MCF 10A (cell line): ENCODE results near the gene KIF21A. TPM values are rescaled to one million over a fixed set of nuclear protein-coding genes. Genes with fewer than 3 reads are reported as not detected.
A peak's percentile ranks its signal among the peaks of the same experiment; 100 is the strongest.

ENCODE experiments used
- BruUV-seq: library from RNA; stranded (reverse); fragments of 400-500 nt; replicated peaks from 2 replicates; lab custom pipeline; 2021; lab: Mats Ljungman, UMichigan
- CTCF ChIA-PET: fragments of 300-600 bp; sonication (Branson Sonifier 250); formaldehyde crosslinking; extraction: SDS; loops from one replicate; lab custom pipeline; 2021; ENCODE audit warnings: antibody characterized with exemption, inconsistent platforms; lab: Yijun Ruan, JAX
- POLR2A ChIA-PET: fragments of 300-600, 350-650 bp; sonication (Branson Sonifier 250); formaldehyde crosslinking; extraction: SDS; loops from one replicate; lab custom pipeline; 2020; ENCODE audit warnings: antibody characterized with exemption, inconsistent platforms; lab: Yijun Ruan, JAX
- DNase-seq: peaks from one replicate; pipeline ENCODE4 v3.0.0-alpha.2; 2018; ENCODE audit not compliant: unreplicated experiment
- H3K27ac Mint-ChIP-seq: one replicate; pipeline ENCODE4 v1.8.0; 2022; ENCODE audit warnings: mild to moderate bottlenecking, low read depth, mixed read lengths; ENCODE audit not compliant: unreplicated experiment
- H3K27me3 Mint-ChIP-seq: one replicate; pipeline ENCODE4 v1.8.0; 2022; ENCODE audit warnings: mixed read lengths; ENCODE audit not compliant: insufficient read depth, unreplicated experiment
- H3K36me3 Mint-ChIP-seq: one replicate; pipeline ENCODE4 v1.8.0; 2022; ENCODE audit warnings: mild to moderate bottlenecking, moderate library complexity, mixed read lengths; ENCODE audit not compliant: insufficient read depth, unreplicated experiment
- H3K4me1 Mint-ChIP-seq: one replicate; pipeline ENCODE4 v1.8.0; 2022; ENCODE audit warnings: mixed read lengths; ENCODE audit not compliant: insufficient read depth, unreplicated experiment
- H3K4me3 Mint-ChIP-seq: one replicate; pipeline ENCODE4 v1.8.0; 2022; ENCODE audit warnings: mild to moderate bottlenecking, moderate library complexity, mixed read lengths; ENCODE audit not compliant: unreplicated experiment
- H3K9me3 Mint-ChIP-seq: one replicate; pipeline ENCODE4 v1.8.0; 2022; ENCODE audit warnings: mixed read lengths; ENCODE audit not compliant: unreplicated experiment
- intact Hi-C: fragments of 100-400 bp; cut with micrococcal nuclease; formaldehyde crosslinking; loops from 2 replicates; pipeline ENCODE4 v1.14.1; 2022
- total RNA-seq: library from RNA; stranded (reverse); gene quantifications from 2 replicates; pipeline ENCODE4 v1.2.3, GENCODE V29; 2022
- TF ChIP-seq, protein P1 (sequence below): fragments of 200-600 bp; IDR thresholded peaks from one replicate; pipeline ENCODE4 v1.8.0; 2022; ENCODE audit warnings: antibody characterized with exemption, mild to moderate bottlenecking; ENCODE audit not compliant: unreplicated experiment

Gene KIF21A
- total RNA-seq, 1 experiment from 2014 or later: 53.8 TPM

DNA sequence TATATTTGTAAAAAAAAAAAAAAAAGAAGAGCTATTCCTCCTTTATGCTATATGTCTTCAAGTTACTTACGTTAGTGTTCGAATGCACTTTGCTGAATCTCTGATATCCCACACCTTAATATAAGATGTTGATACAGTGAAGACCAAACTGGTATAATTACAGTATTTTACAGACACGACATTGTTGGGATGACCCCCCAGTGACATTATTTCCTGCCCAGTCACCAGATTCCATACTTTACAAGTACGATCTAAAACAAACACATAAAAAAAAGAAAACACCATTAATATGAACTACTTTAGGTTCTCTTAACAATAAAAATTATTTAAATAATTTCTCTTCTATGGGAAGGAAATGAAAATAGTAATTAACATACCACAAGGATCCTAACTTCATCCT is 133.4 kb downstream of the KIF21A start:
- H3K36me3 Mint-ChIP-seq: peaks cover 61% of the 10 kb centered on the region
- TF ChIP-seq, protein P1, sequence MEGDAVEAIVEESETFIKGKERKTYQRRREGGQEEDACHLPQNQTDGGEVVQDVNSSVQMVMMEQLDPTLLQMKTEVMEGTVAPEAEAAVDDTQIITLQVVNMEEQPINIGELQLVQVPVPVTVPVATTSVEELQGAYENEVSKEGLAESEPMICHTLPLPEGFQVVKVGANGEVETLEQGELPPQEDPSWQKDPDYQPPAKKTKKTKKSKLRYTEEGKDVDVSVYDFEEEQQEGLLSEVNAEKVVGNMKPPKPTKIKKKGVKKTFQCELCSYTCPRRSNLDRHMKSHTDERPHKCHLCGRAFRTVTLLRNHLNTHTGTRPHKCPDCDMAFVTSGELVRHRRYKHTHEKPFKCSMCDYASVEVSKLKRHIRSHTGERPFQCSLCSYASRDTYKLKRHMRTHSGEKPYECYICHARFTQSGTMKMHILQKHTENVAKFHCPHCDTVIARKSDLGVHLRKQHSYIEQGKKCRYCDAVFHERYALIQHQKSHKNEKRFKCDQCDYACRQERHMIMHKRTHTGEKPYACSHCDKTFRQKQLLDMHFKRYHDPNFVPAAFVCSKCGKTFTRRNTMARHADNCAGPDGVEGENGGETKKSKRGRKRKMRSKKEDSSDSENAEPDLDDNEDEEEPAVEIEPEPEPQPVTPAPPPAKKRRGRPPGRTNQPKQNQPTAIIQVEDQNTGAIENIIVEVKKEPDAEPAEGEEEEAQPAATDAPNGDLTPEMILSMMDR: no peak
- no peaks in the 10 kb centered on the region for H3K4me1 Mint-ChIP-seq
- H3K27ac Mint-ChIP-seq: no peak overlapping the region
- H3K4me3 Mint-ChIP-seq: no peak overlapping the region
- no peak for DNase-seq
- H3K9me3 Mint-ChIP-seq: no peaks in the 10 kb centered on the region
- POLR2A ChIA-PET: no interaction called here
- intact Hi-C loops: no loop called here
- CTCF ChIA-PET: interaction anchor here (0.6 to 1.2 kb wide), 3 partner anchors 9 to 88 kb away, joined by 3 read pairs; no protein-coding TSS in a partner anchor
- H3K27me3 Mint-ChIP-seq: no peaks in the 10 kb centered on the region
- no TSS peak for BruUV-seq

DNA sequence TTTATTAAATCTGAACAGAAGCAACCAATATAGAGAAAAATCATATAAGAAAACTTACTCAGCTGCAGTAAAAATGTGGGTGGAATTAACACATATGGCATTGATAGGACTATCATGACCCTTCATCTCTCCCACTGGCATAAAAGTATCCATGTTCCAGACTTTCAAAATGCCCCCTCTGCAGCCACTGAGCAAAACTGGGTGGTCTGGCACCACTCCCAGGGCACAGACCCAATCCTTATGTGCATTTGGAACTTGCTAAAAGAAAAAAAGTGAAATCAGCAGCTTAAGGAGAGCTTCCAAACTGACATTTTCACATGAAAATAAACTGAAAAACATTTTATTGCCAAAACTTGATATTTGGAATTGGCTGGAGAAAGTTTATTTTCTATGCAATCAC is 141.5 kb downstream of the KIF21A start:
- no peak for DNase-seq
- H3K36me3 Mint-ChIP-seq: peaks cover 40% of the 10 kb centered on the region
- no peak overlapping the region for H3K4me3 Mint-ChIP-seq
- ChIA-PET POLR2A (no interaction called here), CTCF (interaction anchor here (0.5 to 0.6 kb wide), 2 partner anchors 28 kb away, joined by 3 read pairs; no protein-coding TSS in a partner anchor)
- intact Hi-C loops: no loop called here
- no peaks in the 10 kb centered on the region for H3K27me3 Mint-ChIP-seq
- H3K27ac Mint-ChIP-seq: no peak overlapping the region
- TF ChIP-seq, protein P1: no peak
- no TSS peak for BruUV-seq
- no peaks in the 10 kb centered on the region for H3K9me3 Mint-ChIP-seq
- peaks cover 4% of the 10 kb centered on the region for H3K4me1 Mint-ChIP-seq

DNA sequence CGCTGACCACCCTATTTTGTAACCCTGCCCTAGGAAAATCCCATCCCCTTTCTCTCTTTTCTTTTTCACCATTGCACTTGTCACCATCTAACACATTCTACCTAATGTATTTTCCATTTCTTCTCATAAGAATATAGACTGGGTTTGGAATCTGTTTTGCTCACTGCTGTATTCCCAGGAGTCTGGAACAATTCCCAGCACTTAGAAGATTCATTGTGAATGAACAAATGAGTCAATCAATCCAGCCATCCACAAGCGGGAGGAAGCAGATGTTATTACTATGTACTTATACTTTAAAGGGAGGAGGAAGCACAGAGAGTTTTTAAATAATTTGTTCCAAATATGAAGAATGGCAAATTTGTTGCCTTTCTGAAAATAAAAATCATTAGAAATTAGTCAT is 142.1 kb downstream of the KIF21A start:
- TF ChIP-seq, protein P1: no peak
- Mint-ChIP-seq H3K27me3 (no peaks in the 10 kb centered on the region), H3K9me3 (no peaks in the 10 kb centered on the region), H3K4me1 (peaks cover 8% of the 10 kb centered on the region), H3K4me3 (no peak overlapping the region), H3K27ac (no peak overlapping the region), H3K36me3 (peaks cover 35% of the 10 kb centered on the region)
- ChIA-PET CTCF (interaction anchor here (0.5 kb wide), 1 partner anchor 28 kb away, joined by 3 read pairs; no protein-coding TSS in a partner anchor), POLR2A (no interaction called here)
- DNase-seq: peak; percentile 7
- no TSS peak for BruUV-seq
- intact Hi-C loops: no loop called here

DNA sequence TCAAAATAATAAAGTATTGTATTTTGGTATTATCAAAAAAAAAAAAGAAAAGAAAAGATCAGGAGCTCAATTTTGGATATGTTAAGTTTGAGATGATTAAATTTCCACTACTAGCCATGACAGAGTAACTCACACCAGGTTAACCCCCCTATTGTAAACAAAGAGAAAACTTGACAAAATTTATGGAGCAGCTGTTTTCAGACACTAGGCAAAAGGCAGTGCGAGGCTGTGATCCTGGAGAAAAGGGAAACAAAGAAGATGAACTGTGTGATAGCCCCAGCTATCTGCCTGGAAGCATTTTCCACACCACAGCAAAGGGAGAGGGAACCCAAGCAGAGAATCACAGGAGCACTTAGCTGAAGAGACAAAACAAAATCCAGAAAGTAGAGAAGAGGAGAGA is 145.0 kb downstream of the KIF21A start:
- H3K36me3 Mint-ChIP-seq: peaks cover 16% of the 10 kb centered on the region
- ChIA-PET POLR2A (interaction anchor here (0.6 kb wide), 1 partner anchor 10 kb away, joined by 3 read pairs; no protein-coding TSS in a partner anchor), CTCF (no interaction called here)
- no peaks in the 10 kb centered on the region for H3K27me3 Mint-ChIP-seq
- H3K4me3 Mint-ChIP-seq: no peak overlapping the region
- H3K9me3 Mint-ChIP-seq: no peaks in the 10 kb centered on the region
- TF ChIP-seq, protein P1: no peak
- no peak overlapping the region for H3K27ac Mint-ChIP-seq
- BruUV-seq: no TSS peak
- peaks cover 8% of the 10 kb centered on the region for H3K4me1 Mint-ChIP-seq
- DNase-seq: no peak
- intact Hi-C loops: no loop called here
